ENCODE measurements around the gene TCEAL5.
"Not testable (repeated sequence)": the region's sequence is repeated elsewhere in the genome, so short reads cannot be mapped to it uniquely, and the experiment has no call there.

DNA sequence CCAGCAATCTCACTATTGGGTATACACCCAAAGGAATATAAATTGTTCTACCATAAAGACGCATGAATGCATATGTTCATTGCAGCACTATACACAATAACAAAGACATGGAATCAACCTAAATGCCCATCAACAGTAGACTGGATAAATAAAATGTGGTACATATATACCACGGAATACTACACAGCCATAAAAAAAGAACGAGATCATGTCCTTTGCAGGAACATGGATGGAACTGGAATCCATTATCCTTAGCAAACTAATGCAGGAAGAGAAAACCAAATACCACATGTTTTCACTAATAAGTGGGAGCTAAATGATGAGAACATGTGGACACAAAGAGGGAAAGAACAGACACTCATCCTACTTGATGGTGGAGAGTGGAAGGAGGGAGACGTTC is 50.6 kb downstream of the TCEAL5 start:
- not testable (repeated sequence) for TF ChIP-seq CTCF, POLR2A (IDR thresholded peaks at IDR 0.05)

Measured in sigmoid colon (tissue), 3 donors.